GM12874 (cell line): Measurements from ENCODE around the gene CETP.

ENCODE experiments used
- TF ChIP-seq, protein P1 (sequence below): IDR thresholded peaks from 2 replicates; pipeline ENCODE4 v1.5.1; 2011; ENCODE audit warnings: low read depth, mild to moderate bottlenecking, control low read depth, low read length, moderate library complexity; ENCODE audit not compliant: insufficient read depth

Gene CETP

DNA sequence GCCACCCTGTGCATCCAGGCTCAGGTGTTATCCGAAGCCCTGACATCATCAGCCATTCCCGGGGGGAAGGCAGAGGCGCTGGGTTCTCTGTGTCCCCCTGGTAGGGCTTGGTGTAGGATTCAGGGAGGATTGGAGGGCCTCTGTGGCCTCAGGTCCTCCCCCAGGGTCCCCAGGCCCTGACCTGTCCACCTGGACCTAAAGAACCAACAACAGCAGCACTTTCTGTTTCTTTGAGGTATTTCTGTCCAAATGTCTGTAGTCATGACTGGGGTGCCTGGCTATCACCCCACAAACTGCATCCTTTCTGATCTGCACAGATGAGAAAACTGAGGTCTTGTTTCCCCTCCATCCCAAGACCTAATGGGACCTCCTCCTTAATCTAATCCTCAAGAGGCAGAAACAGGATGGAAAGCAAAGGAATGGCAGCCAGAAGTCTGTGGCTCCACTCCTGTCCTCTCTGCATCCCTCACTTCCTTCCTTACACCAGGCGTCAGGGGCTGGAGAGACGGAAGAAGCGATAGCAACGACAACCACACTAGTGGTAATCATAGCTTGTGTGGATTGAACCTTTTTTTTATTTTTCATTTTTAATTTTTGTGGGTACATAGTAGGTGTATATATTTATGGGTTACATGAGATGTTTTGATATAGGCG, 39.4 kb downstream of the CETP start:
- TF ChIP-seq, protein P1, sequence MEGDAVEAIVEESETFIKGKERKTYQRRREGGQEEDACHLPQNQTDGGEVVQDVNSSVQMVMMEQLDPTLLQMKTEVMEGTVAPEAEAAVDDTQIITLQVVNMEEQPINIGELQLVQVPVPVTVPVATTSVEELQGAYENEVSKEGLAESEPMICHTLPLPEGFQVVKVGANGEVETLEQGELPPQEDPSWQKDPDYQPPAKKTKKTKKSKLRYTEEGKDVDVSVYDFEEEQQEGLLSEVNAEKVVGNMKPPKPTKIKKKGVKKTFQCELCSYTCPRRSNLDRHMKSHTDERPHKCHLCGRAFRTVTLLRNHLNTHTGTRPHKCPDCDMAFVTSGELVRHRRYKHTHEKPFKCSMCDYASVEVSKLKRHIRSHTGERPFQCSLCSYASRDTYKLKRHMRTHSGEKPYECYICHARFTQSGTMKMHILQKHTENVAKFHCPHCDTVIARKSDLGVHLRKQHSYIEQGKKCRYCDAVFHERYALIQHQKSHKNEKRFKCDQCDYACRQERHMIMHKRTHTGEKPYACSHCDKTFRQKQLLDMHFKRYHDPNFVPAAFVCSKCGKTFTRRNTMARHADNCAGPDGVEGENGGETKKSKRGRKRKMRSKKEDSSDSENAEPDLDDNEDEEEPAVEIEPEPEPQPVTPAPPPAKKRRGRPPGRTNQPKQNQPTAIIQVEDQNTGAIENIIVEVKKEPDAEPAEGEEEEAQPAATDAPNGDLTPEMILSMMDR, result no peak

DNA sequence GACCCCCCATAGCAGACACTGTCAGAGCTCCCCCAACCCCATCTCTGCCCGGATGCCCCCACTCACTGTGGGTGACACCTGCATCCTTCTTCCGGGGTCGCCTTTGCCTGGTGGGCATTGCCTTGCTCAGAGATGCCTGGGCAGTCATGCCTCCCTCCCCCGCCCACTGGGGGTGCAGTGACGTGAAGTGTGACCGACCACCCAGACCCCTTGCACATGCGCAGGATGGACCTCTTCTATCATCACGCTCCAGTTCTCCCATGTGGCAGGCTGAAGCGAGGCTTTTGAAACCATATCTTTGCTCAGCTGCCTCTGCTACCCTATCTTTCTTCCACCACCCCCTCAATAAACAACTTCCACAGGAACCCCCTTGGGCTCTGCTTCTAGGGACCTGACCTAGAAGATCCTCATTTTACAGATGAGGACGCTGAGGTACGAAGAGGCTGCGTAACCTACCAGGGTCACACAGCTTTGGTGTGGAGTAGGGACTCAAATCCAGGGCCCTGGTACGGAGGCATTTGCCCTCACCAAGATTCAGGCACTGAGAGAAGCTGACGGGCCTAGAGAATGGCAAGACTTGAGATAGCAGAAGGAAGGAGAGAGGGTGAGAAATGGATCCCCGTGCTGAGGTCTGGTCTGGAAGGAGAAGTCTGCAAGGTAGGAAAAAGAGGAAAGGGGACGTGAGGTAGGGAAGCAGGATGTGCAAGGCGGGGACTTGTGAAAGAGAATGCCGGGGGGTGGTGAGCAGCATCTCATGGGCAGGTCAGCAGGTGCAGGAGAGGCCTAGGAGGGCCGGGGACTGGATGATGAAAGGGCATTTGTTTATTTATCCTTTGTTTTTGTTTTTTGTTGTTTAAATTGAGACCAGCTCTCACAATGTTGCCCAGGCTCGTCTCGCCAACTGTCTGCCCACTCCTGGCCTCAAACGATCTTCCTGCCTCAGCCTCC, 42.0 kb downstream of the CETP start:
- TF ChIP-seq, protein P1, result no peak

GRCh38 chr16:57004387-57005250, 42.9 kb downstream of the CETP start:
- TF ChIP-seq, protein P1, result no peak

DNA sequence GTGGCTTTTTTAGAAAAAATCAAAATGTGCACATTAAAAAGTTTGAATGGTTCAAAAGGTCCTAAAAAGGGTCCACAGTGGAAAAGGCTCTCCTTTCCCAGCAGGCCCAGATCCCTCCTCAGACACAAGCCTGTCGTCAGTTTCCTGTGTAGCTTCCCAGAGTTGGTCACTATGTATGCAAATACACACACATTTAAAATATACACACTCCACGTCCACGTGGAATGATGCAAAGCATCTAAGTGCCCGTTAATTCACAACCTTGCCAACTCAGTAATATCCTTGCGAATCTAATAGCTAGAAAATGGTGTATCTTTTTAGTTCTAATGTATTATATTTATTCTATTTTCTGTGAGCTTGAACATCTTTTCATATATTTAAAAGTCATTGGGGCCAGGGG, 45.3 kb downstream of the CETP start:
- TF ChIP-seq, protein P1, result no peak

DNA sequence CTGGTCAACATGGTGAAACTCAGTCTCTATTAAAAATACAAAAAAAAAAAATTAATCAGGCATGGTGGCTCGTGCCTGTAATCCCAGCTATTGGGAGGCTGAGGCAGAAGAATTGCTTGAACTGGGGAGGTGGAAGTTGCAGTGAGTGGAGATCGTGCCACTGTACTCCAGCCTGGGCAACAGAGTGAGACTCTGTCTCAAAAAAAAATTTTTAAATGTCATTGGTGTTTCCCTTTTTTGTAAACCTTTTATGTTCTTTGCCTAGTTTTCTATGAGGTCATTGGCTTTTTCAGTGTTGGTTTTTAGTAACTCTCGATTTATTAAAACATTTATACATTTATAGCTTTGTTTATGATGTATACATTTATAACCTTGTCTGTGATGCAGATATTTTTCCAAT, 45.8 kb downstream of the CETP start:
- TF ChIP-seq, protein P1, result no peak

DNA sequence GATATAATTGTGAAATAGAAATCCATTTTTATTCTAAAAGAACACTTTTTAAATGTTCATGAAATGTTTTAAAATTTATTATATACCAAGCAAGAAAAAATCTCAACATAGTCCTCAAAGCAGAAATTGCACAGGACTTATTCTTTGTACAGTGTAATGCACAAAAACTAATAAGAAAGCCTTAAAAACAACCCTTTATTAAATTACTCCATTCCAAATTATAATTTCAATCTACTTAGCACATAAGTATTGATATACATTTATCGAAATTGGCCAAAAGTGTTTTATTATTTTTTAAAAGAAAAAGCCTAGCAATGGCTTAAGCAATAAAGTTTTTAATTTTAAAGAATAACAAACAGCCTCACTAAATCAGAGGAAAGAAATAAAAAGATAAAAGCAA, 46.7 kb downstream of the CETP start:
- TF ChIP-seq, protein P1, result no peak
